Hepatocyte (in vitro differentiated cells): ENCODE data around the gene MAST4.

Source experiments
- CTCF ChIP-seq: fragments of 200-600 bp; sonication (generic); IDR thresholded peaks from 2 replicates; pipeline ENCODE4 v1.5.1; 2016; ENCODE audit warnings: antibody characterized with exemption, mild to moderate bottlenecking; ENCODE audit not compliant: poor library complexity
- EZH2 ChIP-seq: fragments of 200-600 bp; sonication (generic); IDR thresholded peaks from 2 replicates; pipeline ENCODE4 v1.6.1; 2016; ENCODE audit warnings: antibody characterized with exemption, mild to moderate bottlenecking, borderline replicate concordance
- EZH2phosphoT487 ChIP-seq: fragments of 200-600 bp; sonication (generic); IDR thresholded peaks from one replicate; pipeline ENCODE4 v1.6.1; 2018; ENCODE audit warnings: antibody characterized with exemption, mild to moderate bottlenecking, low read depth, moderate library complexity; ENCODE audit not compliant: unreplicated experiment, severe bottlenecking

- no peak for TF ChIP-seq CTCF
- TF ChIP-seq EZH2phosphoT487, result no peak
- TF ChIP-seq EZH2, result no peak
These were observed 330.9 kb downstream of the MAST4 start for GRCh38 chr5:66927140-66927539.
